Keratinocyte (primary cell): ENCODE measurements around the gene AMIGO1.

Experiments used
- CTCF ChIP-seq, 3 experiments: IDR thresholded peaks in 1 of 3; conservative IDR thresholded peaks in 1 of 3; optimal IDR thresholded peaks in 1 of 3; 2 replicates in 2 of 3; 3 replicates in 1 of 3; pipeline versions ENCODE3 to v1.5.1; 2011; ENCODE audit warnings: low read length in 3 of 3, mild to moderate bottlenecking in 3 of 3, moderate library complexity in 2 of 3, control low read depth in 1 of 3, inconsistent platforms in 1 of 3; ENCODE audit not compliant: insufficient read depth in 2 of 3; ENCODE audit errors: extremely low read depth in 1 of 3
- EZH2 ChIP-seq: IDR thresholded peaks from one replicate; pipeline ENCODE4 v1.6.1; 2012; ENCODE audit warnings: inconsistent platforms, mild to moderate bottlenecking, low read length, moderate library complexity

GRCh38 chr1:109532365-109533136, 23.0 kb upstream of the AMIGO1 start:
- TF ChIP-seq CTCF (optimal IDR thresholded peaks at IDR 0.05 in 1 of 3, IDR thresholded peaks at IDR 0.05 in 1 of 3, conservative IDR thresholded peaks at IDR 0.05 in 1 of 3; ENCODE audit: extremely low read depth in 1 of 3, insufficient read depth in 2 of 3, low read length in 3 of 3) (peak; percentile 95 to 97 (median 96)), EZH2 (no peak)
